GM19240 (cell line): Measurements from ENCODE around the gene SEMA5A.

ENCODE experiments used
- DNase-seq: peaks from one replicate; pipeline ENCODE4 v3.0.0; 2011; ENCODE audit warnings: low spot score; ENCODE audit not compliant: insufficient read length

SEMA5A gene

GRCh38 chr5:9124071-9124470 is 421.8 kb downstream of the SEMA5A start:
- no peak for DNase-seq

- DNase-seq, result no peak
Measured at GRCh38 chr5:9122528-9122927, 423.3 kb downstream of the SEMA5A start.

GRCh38 chr5:9121597-9121996 is 424.3 kb downstream of the SEMA5A start:
- no peak for DNase-seq

GRCh38 chr5:9118852-9119251 is 427.0 kb downstream of the SEMA5A start:
- DNase-seq, result no peak

- no peak for DNase-seq
Measured at GRCh38 chr5:9115093-9115492, 430.8 kb downstream of the SEMA5A start.

GRCh38 chr5:9112520-9113291 is 433.2 kb downstream of the SEMA5A start:
- DNase-seq, result no peak

- no peak for DNase-seq
Measured at GRCh38 chr5:9108162-9108561, 437.7 kb downstream of the SEMA5A start.

GRCh38 chr5:9105851-9106250 is 440.0 kb downstream of the SEMA5A start:
- no peak for DNase-seq

GRCh38 chr5:9104571-9105339 is 441.1 kb downstream of the SEMA5A start:
- no peak for DNase-seq

- DNase-seq, result no peak
Measured at GRCh38 chr5:9103290-9103689, 442.6 kb downstream of the SEMA5A start.

- DNase-seq, result no peak
Measured at GRCh38 chr5:9099689-9100088, 446.2 kb downstream of the SEMA5A start.

GRCh38 chr5:9098990-9099389 is 446.9 kb downstream of the SEMA5A start:
- DNase-seq, result no peak

- DNase-seq, result no peak
Measured at GRCh38 chr5:9094582-9094981, 451.3 kb downstream of the SEMA5A start.

GRCh38 chr5:9091896-9092662 is 453.8 kb downstream of the SEMA5A start:
- no peak for DNase-seq

GRCh38 chr5:9090381-9091026 is 455.4 kb downstream of the SEMA5A start:
- DNase-seq, result no peak

- DNase-seq, result no peak
Measured at GRCh38 chr5:9089893-9090292, 456.0 kb downstream of the SEMA5A start.

GRCh38 chr5:9082996-9083395 is 462.9 kb downstream of the SEMA5A start:
- DNase-seq, result no peak

- no peak for DNase-seq
Measured at GRCh38 chr5:9072701-9073100, 473.2 kb downstream of the SEMA5A start.

GRCh38 chr5:9071524-9071923 is 474.4 kb downstream of the SEMA5A start:
- no peak for DNase-seq

- DNase-seq, result no peak
Measured at GRCh38 chr5:9071074-9071473, 474.8 kb downstream of the SEMA5A start.

GRCh38 chr5:9069650-9070049 is 476.2 kb downstream of the SEMA5A start:
- no peak for DNase-seq

- no peak for DNase-seq
Measured at GRCh38 chr5:9067154-9067553, 478.7 kb downstream of the SEMA5A start.
